SW480 (cell line): ENCODE results near the gene LNX2.

Experiments
- DNase-seq: peaks from one replicate; pipeline ENCODE4 v3.0.0-alpha.2; 2016; ENCODE audit warnings: low spot score

The LNX2 gene

GRCh38 chr13:27620377-27621115 is at the start of gene LNX2:
Gene LNX2 (minus strand): TSS chr13:27620529. CDS start chr13:27581703, 38,826 bp downstream.
- DNase-seq, result peak; percentile 97

GRCh38 chr13:27667946-27668345 is 47.6 kb upstream of the LNX2 start:
- no peak for DNase-seq

- no peak for DNase-seq
Observed at GRCh38 chr13:27666951-27667350, 46.6 kb upstream of the LNX2 start.

GRCh38 chr13:27665761-27666160 is 45.4 kb upstream of the LNX2 start:
- DNase-seq, result no peak

- peak; percentile 17 for DNase-seq
Observed at GRCh38 chr13:27665333-27665732, 45.0 kb upstream of the LNX2 start.

GRCh38 chr13:27663947-27664346 is 43.6 kb upstream of the LNX2 start:
- DNase-seq, result no peak

GRCh38 chr13:27662738-27663470 is 42.6 kb upstream of the LNX2 start:
- DNase-seq, result no peak

- DNase-seq, result no peak
Observed at GRCh38 chr13:27661017-27661416, 40.7 kb upstream of the LNX2 start.

GRCh38 chr13:27660511-27660910 is 40.2 kb upstream of the LNX2 start:
- no peak for DNase-seq

GRCh38 chr13:27659145-27659865 is 39.0 kb upstream of the LNX2 start:
- no peak for DNase-seq

- DNase-seq, result no peak
Observed at GRCh38 chr13:27658546-27658945, 38.2 kb upstream of the LNX2 start.

GRCh38 chr13:27657724-27658123 is 37.4 kb upstream of the LNX2 start:
- no peak for DNase-seq

GRCh38 chr13:27654816-27655215 is 34.5 kb upstream of the LNX2 start:
- DNase-seq, result no peak

GRCh38 chr13:27654059-27654458 is 33.7 kb upstream of the LNX2 start:
- no peak for DNase-seq

GRCh38 chr13:27650312-27650711 is 30.0 kb upstream of the LNX2 start:
- DNase-seq, result no peak

- DNase-seq, result no peak
Observed at GRCh38 chr13:27644302-27644701, 24.0 kb upstream of the LNX2 start.

- no peak for DNase-seq
Observed at GRCh38 chr13:27643334-27644132, 23.2 kb upstream of the LNX2 start.

GRCh38 chr13:27641711-27642502 is 21.6 kb upstream of the LNX2 start:
- DNase-seq, result peak; percentile 27

- no peak for DNase-seq
Observed at GRCh38 chr13:27639186-27639585, 18.9 kb upstream of the LNX2 start.

- DNase-seq, result no peak
Observed at GRCh38 chr13:27638521-27638920, 18.2 kb upstream of the LNX2 start.

- no peak for DNase-seq
Observed at GRCh38 chr13:27638001-27638400, 17.7 kb upstream of the LNX2 start.
